ENCODE data around the gene C19orf47. TPM values are rescaled to one million over a fixed set of nuclear protein-coding genes. Genes with fewer than 3 reads are reported as not detected.

C19orf47 gene
- total RNA-seq, 4 donors from 2014 or later: 4.7 to 27.0 (median 12.8) TPM

GRCh38 chr19:40358773-40359172 is 10.6 kb upstream of the C19orf47 start:
- Histone ChIP-seq H3K4me3 (no peak overlapping the region), H3K36me3 (peaks cover 0 to 24% (median 0%) of the 10 kb centered on the region in 3 donors), H3K27ac (no peak overlapping the region), H3K27me3 (no peaks in the 10 kb centered on the region), H3K4me1 (peaks cover 0 to 10% (median 0%) of the 10 kb centered on the region in 4 donors), H3K9me3 (no peaks in the 10 kb centered on the region)
- peak in 1 of 2 donors; percentile 9 for DNase-seq (ENCODE audit: low spot score in 2 of 2)
- 83 to 92% methylated on average over 5 of the region's 5 CpGs for WGBS, 2 donors
- peak in 1 of 2 donors; percentile 14 for TF ChIP-seq EP300 (IDR thresholded peaks at IDR 0.05)
- no peak for TF ChIP-seq POLR2A (IDR thresholded peaks at IDR 0.05)
- no peak for TF ChIP-seq CTCF (IDR thresholded peaks at IDR 0.05)

- no peak for DNase-seq (ENCODE audit: low spot score in 2 of 2)
- Histone ChIP-seq H3K4me3 (no peak overlapping the region), H3K27me3 (no peaks in the 10 kb centered on the region), H3K27ac (no peak overlapping the region), H3K4me1 (peaks cover 0 to 10% (median 0%) of the 10 kb centered on the region in 4 donors), H3K36me3 (peaks cover 0 to 32% (median 0%) of the 10 kb centered on the region in 3 donors), H3K9me3 (no peaks in the 10 kb centered on the region)
- WGBS, 2 donors: 60 to 65% methylated on average over 3 of the region's 3 CpGs
- TF ChIP-seq POLR2A (IDR thresholded peaks at IDR 0.05) (no peak), CTCF (IDR thresholded peaks at IDR 0.05) (no peak), EP300 (IDR thresholded peaks at IDR 0.05) (no peak)
Observed at GRCh38 chr19:40357640-40358039, 9.4 kb upstream of the C19orf47 start.

- Histone ChIP-seq H3K36me3 (peaks cover 0 to 32% (median 0%) of the 10 kb centered on the region in 3 donors), H3K9me3 (no peaks in the 10 kb centered on the region), H3K4me1 (peaks cover 0 to 10% (median 0%) of the 10 kb centered on the region in 4 donors), H3K27ac (no peak overlapping the region), H3K4me3 (no peak overlapping the region), H3K27me3 (no peaks in the 10 kb centered on the region)
- 76% methylated on average over 6 of the region's 6 CpGs for WGBS, 2 donors
- TF ChIP-seq EP300 (IDR thresholded peaks at IDR 0.05) (no peak), POLR2A (IDR thresholded peaks at IDR 0.05) (no peak), CTCF (IDR thresholded peaks at IDR 0.05) (no peak)
- DNase-seq (ENCODE audit: low spot score in 2 of 2): no peak
Observed at GRCh38 chr19:40356681-40357595, 8.7 kb upstream of the C19orf47 start.

- DNase-seq (ENCODE audit: low spot score in 2 of 2): no peak
- TF ChIP-seq POLR2A (IDR thresholded peaks at IDR 0.05): no peak
- no peak for TF ChIP-seq CTCF (IDR thresholded peaks at IDR 0.05)
- no peak for TF ChIP-seq EP300 (IDR thresholded peaks at IDR 0.05)
- no peaks in the 10 kb centered on the region for H3K27me3 ChIP-seq
- WGBS, 2 donors: 85 to 88% methylated on average over 9 of the region's 9 CpGs
- H3K4me1 ChIP-seq: peaks cover 0 to 10% (median 0%) of the 10 kb centered on the region in 4 donors
- H3K36me3 ChIP-seq: peaks cover 0 to 32% (median 0%) of the 10 kb centered on the region in 3 donors
- H3K9me3 ChIP-seq: no peaks in the 10 kb centered on the region
- H3K27ac ChIP-seq: no peak overlapping the region
- no peak overlapping the region for H3K4me3 ChIP-seq
Observed at GRCh38 chr19:40355975-40356680, 7.9 kb upstream of the C19orf47 start.

Data from tibial nerve (tissue), 4 donors.